Activated naive CD8-positive, alpha-beta T cell treated with anti-CD3 and anti-CD28 coated beads, Interleukin-2, amount 10 ng/mL, durations not matched to agents 7 days and 5 days (primary cell): ENCODE data around the gene PPP6R2. TPM values are rescaled to one million over a fixed set of nuclear protein-coding genes. Genes with fewer than 3 reads are reported as not detected.
"Not testable (repeated sequence)": the region's sequence is repeated elsewhere in the genome, so short reads cannot be mapped to it uniquely, and the experiment has no call there.

ENCODE experiments used
- ATAC-seq: fragments of 150-1000 bp; cut with Tn5 transposase; one replicate; pipeline ENCODE4 v1.10.0; 2021; ENCODE audit warnings: low read depth, moderate library complexity
- POLR2A ChIA-PET: fragments of 350-600 bp; sonication (Branson Sonifier 250); formaldehyde crosslinking; loops from one replicate; lab custom pipeline; 2021; ENCODE audit warnings: antibody characterized with exemption; lab: Charles Lee
- DNase-seq: peaks from one replicate; pipeline ENCODE4 v3.0.0; 2021
- H3K27ac Mint-ChIP-seq: one replicate; pipeline ENCODE4 v1.8.0; 2022; ENCODE audit warnings: mild to moderate bottlenecking, mixed read lengths
- H3K27me3 Mint-ChIP-seq: one replicate; pipeline ENCODE4 v1.8.0; 2022; ENCODE audit warnings: mild to moderate bottlenecking, moderate library complexity, mixed read lengths
- H3K36me3 Mint-ChIP-seq: one replicate; pipeline ENCODE4 v1.8.0; 2021; ENCODE audit warnings: mild to moderate bottlenecking, mixed read lengths
- H3K4me1 Mint-ChIP-seq: one replicate; pipeline ENCODE4 v1.8.0; 2021; ENCODE audit warnings: mixed read lengths
- H3K4me3 Mint-ChIP-seq: one replicate; pipeline ENCODE4 v1.8.0; 2022; ENCODE audit warnings: mild to moderate bottlenecking, moderate library complexity, mixed read lengths
- H3K9me3 Mint-ChIP-seq: one replicate; pipeline ENCODE4 v1.8.0; 2021; ENCODE audit warnings: mixed read lengths
- total RNA-seq, 2 experiments: library from RNA; stranded (reverse); gene quantifications; one replicate each; pipeline ENCODE4 v1.2.3, GENCODE V29; 2021

Gene PPP6R2
- total RNA-seq, 2 experiments from 2014 or later = 81.6 to 86.8 TPM

DNA sequence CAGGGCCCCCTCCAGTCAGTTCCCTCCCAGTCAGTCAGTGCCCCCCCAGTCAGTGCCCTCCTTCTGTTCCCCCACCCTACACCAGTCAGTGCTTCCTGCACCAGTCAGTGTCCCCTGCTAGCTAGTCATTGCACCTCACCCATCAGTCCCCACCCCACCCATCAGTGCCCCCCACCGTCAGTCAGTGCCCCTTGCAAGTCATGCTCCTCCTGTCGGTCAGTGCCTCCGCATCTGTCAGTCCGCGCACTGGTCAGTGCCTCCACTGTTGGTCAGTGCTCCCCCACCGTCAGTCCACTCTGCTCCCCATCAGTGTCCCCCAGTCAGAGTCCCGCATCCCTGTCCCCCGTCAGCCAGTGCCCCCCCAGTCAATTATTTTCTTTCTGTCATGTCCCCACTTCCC is 3.3 kb downstream of the PPP6R2 start:
- POLR2A ChIA-PET = no interaction called here
- no peak for DNase-seq
- peaks cover 6% of the 10 kb centered on the region for H3K4me1 Mint-ChIP-seq
- peaks cover 2% of the 10 kb centered on the region for H3K36me3 Mint-ChIP-seq
- H3K27me3 Mint-ChIP-seq = no peaks in the 10 kb centered on the region
- ATAC-seq = no peak
- H3K9me3 Mint-ChIP-seq = no peaks in the 10 kb centered on the region
- no peak overlapping the region for H3K4me3 Mint-ChIP-seq
- H3K27ac Mint-ChIP-seq = no peak overlapping the region

DNA sequence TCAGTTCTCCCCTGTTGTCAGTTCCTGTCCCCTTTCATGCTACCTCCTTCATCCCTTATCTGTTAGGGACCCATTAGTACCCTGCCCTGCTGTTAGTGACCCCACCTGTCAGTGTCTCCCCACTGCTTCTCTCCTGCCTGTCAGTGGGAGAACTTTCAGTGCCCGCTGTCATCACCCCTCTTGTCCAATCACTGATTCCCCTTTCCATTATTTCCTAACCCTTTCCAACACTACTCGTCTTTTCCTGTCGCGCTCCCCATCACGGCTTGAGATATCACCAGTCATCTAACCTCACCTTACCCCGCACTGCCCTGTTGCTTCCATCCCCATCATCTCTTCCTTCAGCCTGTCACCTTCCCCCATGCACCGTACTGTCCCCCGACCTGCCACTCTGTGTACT is 4.0 kb downstream of the PPP6R2 start:
- no peak for DNase-seq
- Mint-ChIP-seq H3K4me1 (peaks cover 4% of the 10 kb centered on the region), H3K4me3 (no peak overlapping the region), H3K27me3 (no peaks in the 10 kb centered on the region), H3K27ac (no peak overlapping the region), H3K36me3 (peaks cover 2% of the 10 kb centered on the region), H3K9me3 (no peaks in the 10 kb centered on the region)
- POLR2A ChIA-PET = no interaction called here
- ATAC-seq = no peak

DNA sequence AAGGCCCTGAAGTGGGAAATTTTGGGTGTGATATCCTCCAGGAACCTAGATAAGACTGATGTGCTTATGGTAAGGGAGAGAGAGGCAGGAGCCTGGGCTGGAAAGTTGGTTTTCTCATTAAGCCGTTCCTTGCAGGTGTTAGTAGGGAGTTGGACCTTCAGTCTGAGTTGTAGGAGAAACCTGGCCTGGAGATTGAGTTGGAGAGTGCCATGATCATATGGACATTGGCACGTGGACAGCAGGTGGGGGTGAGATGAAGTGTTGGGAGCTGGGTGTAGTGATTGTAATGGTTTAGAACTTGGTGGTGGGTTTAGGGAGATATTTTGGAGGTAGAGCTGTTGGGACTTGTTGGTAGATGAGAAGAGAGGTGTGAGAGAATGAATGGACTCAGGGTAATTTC is 4.9 kb downstream of the PPP6R2 start:
- H3K4me1 Mint-ChIP-seq = no peaks in the 10 kb centered on the region
- no peak for DNase-seq
- no peak overlapping the region for H3K4me3 Mint-ChIP-seq
- ATAC-seq = no peak
- H3K27ac Mint-ChIP-seq = no peak overlapping the region
- POLR2A ChIA-PET = no interaction called here
- no peaks in the 10 kb centered on the region for H3K9me3 Mint-ChIP-seq
- no peaks in the 10 kb centered on the region for H3K27me3 Mint-ChIP-seq
- peaks cover 2% of the 10 kb centered on the region for H3K36me3 Mint-ChIP-seq

DNA sequence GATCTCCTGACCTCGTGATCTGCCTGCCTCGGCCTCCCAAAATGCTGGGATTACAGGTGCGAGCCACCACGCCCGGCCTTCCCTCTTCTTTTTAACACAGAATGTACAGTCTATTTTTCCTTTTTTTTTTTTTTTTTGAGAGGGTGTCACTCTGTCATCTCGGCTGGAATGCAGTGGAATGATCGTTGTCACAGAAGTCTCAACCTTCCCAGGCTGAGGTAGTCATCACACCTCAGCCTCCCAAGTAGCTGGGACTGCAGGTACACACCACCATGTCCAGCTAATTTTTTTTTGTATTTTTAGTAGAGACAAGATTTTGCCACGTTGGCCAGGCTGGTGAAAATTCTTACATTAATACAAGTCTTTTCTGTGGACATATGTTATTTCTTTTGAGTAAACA is 13.1 kb downstream of the PPP6R2 start:
- no peak for DNase-seq
- POLR2A ChIA-PET = interaction anchor here (0.7 to 1.0 kb wide), 2 partner anchors 15 to 235 kb away, joined by 3 read pairs; no protein-coding TSS in a partner anchor
- peaks cover 21% of the 10 kb centered on the region for H3K4me1 Mint-ChIP-seq
- peaks cover 12% of the 10 kb centered on the region for H3K36me3 Mint-ChIP-seq
- no peak overlapping the region for H3K27ac Mint-ChIP-seq
- H3K4me3 Mint-ChIP-seq = no peak overlapping the region
- no peaks in the 10 kb centered on the region for H3K27me3 Mint-ChIP-seq
- no peak for ATAC-seq
- H3K9me3 Mint-ChIP-seq = no peaks in the 10 kb centered on the region

DNA sequence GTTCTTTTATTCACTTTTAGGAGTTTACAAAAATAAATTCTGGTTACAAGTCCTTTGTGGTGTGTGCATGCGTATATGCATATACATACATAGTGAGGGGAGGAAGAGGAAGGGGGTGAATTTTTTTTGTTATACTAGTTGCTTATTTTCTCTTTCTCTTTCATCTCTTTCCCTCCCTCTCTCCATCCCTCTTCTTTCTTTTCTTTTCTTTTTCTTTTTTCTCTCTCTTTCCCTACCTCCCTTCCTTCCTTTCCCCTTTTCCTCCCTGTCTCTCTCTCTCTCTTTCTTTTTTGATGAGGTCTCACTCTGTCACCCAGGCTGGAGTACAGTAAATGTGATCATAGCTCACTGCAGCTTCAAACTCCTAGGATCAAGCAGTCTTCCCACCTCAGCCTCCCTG is 14.1 kb downstream of the PPP6R2 start:
- Mint-ChIP-seq H3K27ac (peak overlapping the region; percentile 78), H3K27me3 (no peaks in the 10 kb centered on the region), H3K9me3 (no peaks in the 10 kb centered on the region), H3K4me1 (peaks cover 31% of the 10 kb centered on the region), H3K4me3 (peak overlapping the region; percentile 53), H3K36me3 (peaks cover 19% of the 10 kb centered on the region)
- POLR2A ChIA-PET = interaction anchor here (0.6 kb wide), 1 partner anchor 8 kb away, joined by 6 read pairs; no protein-coding TSS in a partner anchor
- DNase-seq (no peak), ATAC-seq (no peak)

DNA sequence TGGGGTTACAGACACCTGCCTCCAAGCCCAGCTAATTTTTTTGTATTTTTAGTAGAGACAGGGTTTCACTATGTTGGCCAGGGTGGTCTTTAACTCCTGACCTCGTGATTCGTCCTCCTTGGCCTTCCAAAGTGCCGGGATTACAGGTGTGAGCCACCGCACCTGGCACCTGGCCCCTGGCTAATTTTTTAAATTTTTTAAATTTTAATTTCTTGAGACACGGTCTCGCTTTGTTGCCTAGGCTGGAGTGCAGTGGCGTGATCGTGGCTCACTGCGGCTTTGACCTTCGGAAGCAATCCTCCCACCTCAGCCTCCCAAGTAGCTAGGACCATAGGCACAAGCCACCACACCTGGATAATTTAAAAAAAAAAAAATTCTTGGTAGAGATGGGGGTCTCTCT is 14.6 kb downstream of the PPP6R2 start:
- Mint-ChIP-seq H3K36me3 (peaks cover 19% of the 10 kb centered on the region), H3K4me1 (peaks cover 36% of the 10 kb centered on the region), H3K9me3 (no peaks in the 10 kb centered on the region), H3K27me3 (no peaks in the 10 kb centered on the region), H3K27ac (no peak overlapping the region), H3K4me3 (no peak overlapping the region)
- ATAC-seq = no peak
- no peak for DNase-seq
- POLR2A ChIA-PET = interaction anchor here (0.6 kb wide), 1 partner anchor 9 kb away, joined by 6 read pairs; no protein-coding TSS in a partner anchor

DNA sequence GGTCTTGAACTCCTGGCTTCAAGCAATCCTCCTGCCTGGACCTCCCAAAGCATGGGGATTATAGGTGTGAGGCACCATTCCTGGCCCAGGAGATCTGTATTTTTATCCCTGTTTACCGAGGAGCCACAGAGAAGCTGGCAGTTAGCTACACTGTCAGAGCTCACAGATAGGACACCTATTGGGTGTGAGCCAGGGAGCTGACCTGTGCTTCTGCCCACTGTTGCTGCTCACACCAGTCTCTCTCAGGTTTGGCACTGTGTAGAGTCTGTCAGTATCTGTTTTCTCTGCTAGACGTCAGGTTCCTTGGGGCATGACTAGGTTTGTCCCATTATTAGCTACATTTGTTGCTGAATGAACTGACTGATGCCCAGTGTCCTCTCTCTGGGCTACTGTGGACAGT is 17.5 kb downstream of the PPP6R2 start:
- DNase-seq (no peak), ATAC-seq (no peak)
- Mint-ChIP-seq H3K4me1 (peaks cover 45% of the 10 kb centered on the region), H3K27ac (peak overlapping the region; percentile 82), H3K9me3 (no peaks in the 10 kb centered on the region), H3K36me3 (peaks cover 20% of the 10 kb centered on the region), H3K27me3 (no peaks in the 10 kb centered on the region), H3K4me3 (no peak overlapping the region)
- POLR2A ChIA-PET = interaction anchor here (1.0 to 1.3 kb wide), 3 partner anchors 17 to 120 kb away, joined by 3 to 4 read pairs (median 3); no protein-coding TSS in a partner anchor

DNA sequence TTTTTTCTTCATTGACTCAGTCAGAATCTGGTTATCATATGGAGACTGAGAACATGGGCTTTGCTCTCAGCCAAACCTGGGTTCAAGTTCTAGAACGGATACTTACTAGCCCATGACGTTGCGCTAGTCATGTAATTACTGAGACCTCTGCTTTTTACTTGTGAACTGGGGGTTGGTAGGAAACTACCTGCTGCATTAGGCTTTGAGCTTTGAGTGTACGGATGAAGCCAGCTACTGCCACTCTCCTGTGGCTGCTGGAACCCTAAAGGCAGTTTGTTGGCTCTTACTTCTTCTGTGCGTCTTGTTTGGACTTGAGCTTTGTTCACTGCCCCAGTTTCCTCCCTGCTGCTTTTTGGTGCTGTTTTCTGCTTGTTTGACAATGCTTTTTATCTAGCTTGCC is 18.1 kb downstream of the PPP6R2 start:
- Mint-ChIP-seq H3K36me3 (peaks cover 22% of the 10 kb centered on the region), H3K27me3 (no peaks in the 10 kb centered on the region), H3K4me1 (peaks cover 48% of the 10 kb centered on the region), H3K4me3 (peak overlapping the region; percentile 62), H3K27ac (peak overlapping the region; percentile 82), H3K9me3 (no peaks in the 10 kb centered on the region)
- POLR2A ChIA-PET = interaction anchor here (1.0 kb wide), 1 partner anchor 121 kb away, joined by 3 read pairs; no protein-coding TSS in a partner anchor
- DNase-seq (no peak), ATAC-seq (peak; percentile 35)

DNA sequence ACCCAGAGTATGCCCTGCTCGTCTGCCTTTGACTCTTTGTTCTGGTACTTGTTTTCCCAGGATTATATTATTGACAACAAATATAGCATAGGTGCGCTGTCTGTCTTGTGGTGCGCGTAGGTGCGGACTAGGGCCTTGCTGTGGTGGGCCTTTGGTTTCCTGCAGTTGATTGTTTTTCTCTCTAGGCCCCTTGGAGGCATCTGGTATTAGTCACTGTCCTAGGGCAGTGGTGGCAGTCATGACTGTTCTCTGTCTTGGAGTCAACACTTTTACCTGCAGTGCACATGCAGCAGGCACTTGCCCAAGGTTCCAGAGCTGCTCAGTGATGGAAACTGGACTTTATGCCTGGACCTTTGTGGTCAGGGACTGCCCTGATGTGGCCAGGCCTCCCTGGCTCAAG is 18.6 kb downstream of the PPP6R2 start:
- peak; percentile 39 for DNase-seq

DNA sequence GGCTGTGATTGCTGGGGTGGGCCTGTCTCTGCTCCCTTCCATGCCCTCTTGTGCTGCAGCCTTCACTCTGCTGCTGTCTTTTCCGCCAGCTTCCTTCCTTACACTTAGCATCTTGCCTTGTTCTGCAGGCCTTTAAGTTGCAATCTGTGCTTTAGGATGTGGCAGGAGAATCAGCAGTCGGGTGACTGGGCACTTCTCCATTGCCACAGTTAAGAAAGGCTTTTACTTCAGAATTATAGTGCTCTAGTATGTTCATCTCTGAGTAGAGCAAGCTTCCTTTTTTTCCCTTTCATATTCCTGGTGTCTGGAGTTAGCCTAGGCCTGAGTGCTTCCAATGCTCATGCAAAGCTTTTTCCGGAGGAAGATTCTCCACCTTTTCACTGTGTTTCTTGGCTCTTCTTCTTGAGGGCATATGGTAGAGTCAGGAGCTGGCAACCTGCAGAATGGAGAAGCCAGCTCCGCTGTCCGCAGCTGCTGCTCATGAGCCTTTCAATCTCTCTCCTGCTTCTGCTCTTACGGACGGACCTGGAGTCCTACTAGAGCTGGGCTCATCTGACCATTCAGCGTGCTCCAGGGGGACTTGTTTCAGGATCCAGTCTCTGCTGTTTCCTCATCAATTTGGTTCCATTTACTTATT is 20.2 kb downstream of the PPP6R2 start:
- POLR2A ChIA-PET = interaction anchor here (0.5 to 0.8 kb wide), 2 partner anchors 29 to 145 kb away, joined by 3 to 4 read pairs; partner anchors contain the start of genes LMF2 and NCAPH2
- peaks cover 44% of the 10 kb centered on the region for H3K4me1 Mint-ChIP-seq
- H3K9me3 Mint-ChIP-seq = no peaks in the 10 kb centered on the region
- H3K4me3 Mint-ChIP-seq = no peak overlapping the region
- no peak for ATAC-seq
- H3K36me3 Mint-ChIP-seq = peaks cover 27% of the 10 kb centered on the region
- no peak for DNase-seq
- H3K27me3 Mint-ChIP-seq = no peaks in the 10 kb centered on the region
- peak overlapping the region; percentile 64 for H3K27ac Mint-ChIP-seq

More for the DNA sequence above, 18.6 kb downstream of the PPP6R2 start:
- peak overlapping the region; percentile 62 for H3K4me3 Mint-ChIP-seq
- H3K27me3 Mint-ChIP-seq = no peaks in the 10 kb centered on the region
- H3K27ac Mint-ChIP-seq = peak overlapping the region; percentile 82
- peaks cover 49% of the 10 kb centered on the region for H3K4me1 Mint-ChIP-seq
- peaks cover 22% of the 10 kb centered on the region for H3K36me3 Mint-ChIP-seq
- peak; percentile 84 for ATAC-seq
- POLR2A ChIA-PET = no interaction called here
- no peaks in the 10 kb centered on the region for H3K9me3 Mint-ChIP-seq

DNA sequence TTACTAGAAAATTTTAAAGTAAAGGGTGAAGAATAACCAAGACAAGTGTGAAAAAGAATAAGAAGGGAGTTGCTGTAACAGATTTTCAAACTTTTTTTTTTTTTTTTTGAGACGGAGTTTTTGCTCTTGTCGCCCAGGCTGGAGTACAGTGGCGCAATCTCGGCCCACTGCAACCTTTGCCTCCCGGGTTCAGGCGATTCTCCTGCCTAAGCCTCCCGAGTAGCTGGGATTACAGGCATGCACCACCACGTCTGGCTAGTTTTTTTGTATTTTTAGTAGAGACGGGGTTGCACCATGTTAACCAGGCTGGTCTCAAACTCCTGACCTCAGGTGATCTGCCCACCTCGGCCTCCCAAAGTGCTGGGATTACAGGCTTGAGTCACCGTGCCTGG is 20.7 kb downstream of the PPP6R2 start:
- Mint-ChIP-seq H3K36me3 (peaks cover 28% of the 10 kb centered on the region), H3K4me1 (peaks cover 41% of the 10 kb centered on the region)
- H3K9me3 Mint-ChIP-seq, H3K27ac Mint-ChIP-seq, H3K27me3 Mint-ChIP-seq, POLR2A ChIA-PET, ATAC-seq, H3K4me3 Mint-ChIP-seq, DNase-seq: not testable (repeated sequence)

DNA sequence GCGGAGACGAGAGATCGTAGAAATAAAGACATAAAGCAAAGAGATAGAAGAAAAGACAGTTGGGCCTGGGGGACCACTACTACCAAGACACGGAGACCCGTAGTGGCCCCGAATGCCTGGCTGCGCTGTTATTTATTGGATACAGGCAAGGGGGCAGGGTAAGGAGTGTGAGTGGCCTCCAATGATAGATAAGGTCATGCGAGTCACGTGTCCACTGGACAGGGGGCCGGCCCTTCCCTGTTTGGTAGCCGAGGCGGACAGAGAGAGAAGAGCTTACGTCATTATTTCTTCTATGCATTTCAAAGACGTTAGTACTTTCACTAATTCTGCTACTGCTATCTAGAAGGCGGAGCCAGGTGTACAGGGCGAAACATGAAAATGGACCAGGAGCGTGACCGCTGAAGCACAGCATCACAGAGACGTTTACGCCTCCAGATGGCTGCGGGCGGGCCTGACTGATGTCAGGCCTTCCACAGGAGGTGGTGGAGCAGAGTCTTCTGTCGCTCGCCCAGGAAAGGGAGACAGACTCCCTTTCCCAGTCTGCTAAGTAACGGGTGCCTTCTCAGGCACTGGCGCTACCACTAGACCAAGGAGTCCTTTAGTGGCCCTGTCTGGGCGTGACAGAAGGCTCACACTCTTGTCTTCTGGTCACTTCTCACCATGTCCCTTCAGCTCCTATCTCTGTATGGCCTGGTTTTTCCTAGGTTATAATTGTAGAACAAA is 24.8 kb downstream of the PPP6R2 start:
- no peak for ATAC-seq
- no peaks in the 10 kb centered on the region for H3K9me3 Mint-ChIP-seq
- no peak for DNase-seq
- POLR2A ChIA-PET = no interaction called here
- H3K36me3 Mint-ChIP-seq = peaks cover 30% of the 10 kb centered on the region
- no peak overlapping the region for H3K4me3 Mint-ChIP-seq
- no peaks in the 10 kb centered on the region for H3K27me3 Mint-ChIP-seq
- H3K4me1 Mint-ChIP-seq = peaks cover 13% of the 10 kb centered on the region
- H3K27ac Mint-ChIP-seq = peak overlapping the region; percentile 6

DNA sequence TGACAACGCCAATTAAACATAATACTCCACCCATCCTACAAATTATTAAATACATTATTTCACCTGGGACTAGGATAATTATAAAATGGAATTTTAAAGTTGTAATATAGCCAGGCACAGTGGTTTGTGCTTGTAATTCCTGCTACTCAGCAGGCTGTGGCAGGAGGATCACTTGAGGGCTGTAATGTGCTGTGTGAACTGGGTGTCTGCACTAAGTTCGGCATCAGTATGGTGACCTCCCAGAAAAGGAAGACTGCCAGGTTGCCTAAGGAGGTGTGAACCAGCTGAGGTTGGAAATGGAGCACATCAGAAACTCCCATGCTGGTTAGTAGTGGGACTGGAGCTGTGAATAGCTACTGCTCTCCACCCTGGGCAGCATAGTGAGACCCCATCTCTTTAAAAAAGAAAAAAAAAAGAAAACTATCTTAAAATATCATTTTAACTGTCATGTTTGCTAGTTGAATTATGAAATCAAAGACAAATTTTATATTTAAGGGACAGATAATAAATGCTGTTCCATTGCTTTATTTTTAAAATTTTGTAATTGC is 28.0 kb downstream of the PPP6R2 start:
- H3K4me1 Mint-ChIP-seq = peaks cover 12% of the 10 kb centered on the region
- H3K27me3 Mint-ChIP-seq = no peaks in the 10 kb centered on the region
- no peak overlapping the region for H3K4me3 Mint-ChIP-seq
- POLR2A ChIA-PET = no interaction called here
- DNase-seq = no peak
- ATAC-seq = no peak
- H3K27ac Mint-ChIP-seq = no peak overlapping the region
- H3K9me3 Mint-ChIP-seq = no peaks in the 10 kb centered on the region
- peaks cover 31% of the 10 kb centered on the region for H3K36me3 Mint-ChIP-seq
